Posterior vena cava (tissue), 2 donors: ENCODE measurements around the gene NUP93. TPM values are rescaled to one million over a fixed set of nuclear protein-coding genes. Genes with fewer than 3 reads are reported as not detected.
"Not testable (repeated sequence)": the region's sequence is repeated elsewhere in the genome, so short reads cannot be mapped to it uniquely, and the experiment has no call there.

Source experiments
- DNase-seq: peaks from one replicate; pipeline ENCODE4 v3.0.0-alpha.2; 2020; ENCODE audit warnings: low spot score
- intact Hi-C, 2 donors: fragments of 100-400 bp; cut with DNase I; formaldehyde crosslinking; loops; one replicate each; pipeline versions ENCODE4 v1.14.1 to v1.14.2; 2022 to 2023
- total RNA-seq, 2 donors: library from RNA; stranded (reverse); fragmentation: NEBNext Ultra II Directional; extraction: Animal tissue kit (Norgen Biotek cat#: 25700); gene quantifications; one replicate each; pipeline ENCODE4 v1.2.1, GENCODE V29; 2021
- donor health status: DM: yes; HTN: yes; CAD: no.
- donor health status: DM: yes; HTN: yes; CAD: no.

Gene NUP93
- total RNA-seq, 2 donors from 2014 or later, result 42.8 to 54.7 TPM

DNA sequence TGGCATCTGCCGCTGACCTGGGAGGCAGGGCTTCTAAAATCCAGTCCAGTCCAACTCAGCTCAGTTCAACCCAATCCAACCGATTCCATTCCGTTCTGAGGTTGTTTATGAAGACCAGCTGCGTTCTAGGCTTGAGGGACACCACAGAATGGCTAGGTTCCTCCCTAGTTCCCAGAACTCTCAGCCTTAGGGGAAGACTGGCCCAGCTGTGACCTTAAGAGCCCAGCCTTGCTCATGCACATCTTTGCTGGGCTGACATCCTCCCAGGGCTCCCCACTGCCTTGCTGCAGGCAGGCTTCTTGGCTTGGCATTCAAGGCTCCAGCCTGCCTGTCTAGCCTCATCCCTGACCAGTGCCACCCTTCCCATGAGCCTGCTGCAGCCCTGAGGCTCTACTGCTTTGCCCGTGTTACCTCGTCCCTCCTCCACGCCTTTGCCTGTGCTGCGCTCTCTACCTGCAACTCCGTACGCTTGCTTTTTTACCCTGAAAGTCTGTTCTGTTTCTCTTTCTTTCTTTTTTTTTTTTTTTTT lies 143.0 kb downstream of the NUP93 start:
- intact Hi-C loops, result loop anchor here in 1 of 2 donors (10.0 kb wide), 1 partner anchor 82 kb away; no protein-coding TSS in a partner anchor
- DNase-seq, result no peak

DNA sequence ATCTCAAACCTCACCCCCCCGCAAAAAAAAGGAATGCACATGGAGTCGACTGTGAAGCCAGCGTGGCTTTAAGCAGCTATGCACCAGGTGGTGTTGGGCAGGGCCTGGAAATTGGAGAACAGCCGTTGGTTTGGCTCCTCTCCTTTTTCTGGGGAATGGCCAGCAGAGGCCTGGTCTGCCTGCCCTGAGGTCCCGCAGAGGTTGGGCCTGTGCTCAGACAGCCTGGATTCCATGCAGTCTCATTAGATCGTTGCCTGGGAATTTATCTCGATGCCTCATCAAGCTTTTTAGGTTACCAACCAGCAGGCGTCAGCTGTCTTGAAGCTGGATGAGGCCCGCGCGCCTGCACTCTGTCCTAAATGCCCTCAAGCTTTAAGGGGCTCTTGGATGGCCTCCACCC lies 144.9 kb downstream of the NUP93 start:
- DNase-seq, result no peak
- intact Hi-C loops, result loop anchor here in 1 of 2 donors (10.0 kb wide), 1 partner anchor 80 kb away; no protein-coding TSS in a partner anchor

DNA sequence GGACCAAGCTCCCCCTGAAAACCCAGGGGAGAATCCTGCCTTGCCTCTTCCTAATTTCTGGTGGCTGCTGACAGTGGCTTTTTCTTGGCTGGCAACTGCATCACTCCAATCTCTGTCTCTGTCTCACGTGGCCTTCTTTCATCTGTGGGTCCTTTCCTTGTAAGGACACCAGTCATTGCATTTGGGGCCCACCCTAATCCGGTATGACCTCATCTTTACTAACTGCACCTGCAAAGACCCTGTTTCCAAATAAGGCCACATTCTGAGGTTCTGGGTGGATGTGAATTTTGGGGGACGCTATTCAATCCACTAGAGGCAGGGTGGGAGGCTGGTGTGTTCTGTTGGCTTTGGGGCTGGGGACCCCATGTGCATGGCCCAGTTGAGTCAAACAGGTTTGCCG lies 146.1 kb downstream of the NUP93 start:
- DNase-seq, result no peak
- intact Hi-C loops, result loop anchor here in 1 of 2 donors (10.0 kb wide), 1 partner anchor 79 kb away; no protein-coding TSS in a partner anchor

DNA sequence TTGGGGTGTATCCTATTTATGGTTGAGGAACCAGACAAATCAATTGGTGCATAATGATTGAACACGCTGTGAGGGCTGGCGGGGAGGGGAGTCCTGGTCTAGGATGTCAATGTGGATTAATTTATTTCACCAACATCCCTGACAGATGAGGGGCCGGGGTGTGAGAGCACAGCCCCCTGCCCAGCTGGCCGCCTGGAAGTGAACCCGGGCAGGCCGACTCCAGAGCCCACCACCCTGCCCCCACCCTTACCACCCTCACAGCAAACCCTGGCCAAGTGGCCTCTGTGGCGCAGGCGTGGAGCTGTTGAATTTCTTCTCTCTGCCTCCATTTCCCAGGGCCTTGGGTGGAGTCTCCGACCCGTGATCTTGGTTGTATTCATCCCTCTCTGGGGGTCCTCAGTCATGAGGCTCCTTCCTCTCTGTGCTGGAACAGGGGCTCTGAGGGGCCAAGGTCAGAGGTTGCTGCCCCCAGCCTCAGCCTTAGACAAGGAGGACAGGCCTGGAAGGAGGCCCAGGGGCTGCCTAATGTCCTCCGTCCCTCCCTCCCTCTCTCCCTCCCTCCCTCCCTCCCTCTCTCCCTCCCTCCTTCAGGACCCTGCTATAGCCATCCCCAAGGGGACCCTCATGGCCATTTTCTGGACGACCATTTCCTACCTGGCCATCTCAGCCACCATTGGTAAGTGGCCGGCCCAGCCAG lies 147.7 kb downstream of the NUP93 start:
- DNase-seq, result no peak
- intact Hi-C loops, result loop anchor here in 1 of 2 donors (10.0 kb wide), 1 partner anchor 77 kb away; no protein-coding TSS in a partner anchor

DNA sequence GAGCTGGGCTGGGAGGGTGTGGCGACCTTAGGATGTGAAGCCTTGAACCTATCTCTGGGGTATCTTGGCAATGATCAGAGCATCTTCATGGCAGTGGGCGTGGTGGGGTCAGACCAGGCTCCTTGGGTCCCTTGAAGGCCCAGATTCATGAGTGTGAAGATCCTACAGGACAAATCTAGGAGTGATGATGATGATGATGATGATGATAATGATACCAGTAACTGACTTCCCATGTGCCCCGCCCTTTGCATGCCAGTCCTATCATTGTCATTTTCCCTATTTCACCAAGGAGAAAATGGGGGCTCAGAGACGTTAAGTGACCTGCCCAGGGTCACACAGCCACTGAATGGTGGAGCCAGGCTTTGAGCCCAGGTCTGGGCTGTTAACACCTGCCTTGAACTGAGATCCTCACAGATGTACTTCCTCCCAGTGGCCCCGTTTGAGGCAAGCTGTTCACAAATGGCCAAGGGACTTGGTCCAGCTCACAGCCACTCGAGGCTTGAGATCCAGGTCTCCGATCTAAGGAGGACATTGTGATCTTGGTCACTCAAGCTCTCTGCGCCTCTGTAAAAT lies 148.4 kb downstream of the NUP93 start:
- DNase-seq, result no peak
- intact Hi-C loops, result loop anchor here in 1 of 2 donors (10.0 kb wide), 1 partner anchor 76 kb away; no protein-coding TSS in a partner anchor

DNA sequence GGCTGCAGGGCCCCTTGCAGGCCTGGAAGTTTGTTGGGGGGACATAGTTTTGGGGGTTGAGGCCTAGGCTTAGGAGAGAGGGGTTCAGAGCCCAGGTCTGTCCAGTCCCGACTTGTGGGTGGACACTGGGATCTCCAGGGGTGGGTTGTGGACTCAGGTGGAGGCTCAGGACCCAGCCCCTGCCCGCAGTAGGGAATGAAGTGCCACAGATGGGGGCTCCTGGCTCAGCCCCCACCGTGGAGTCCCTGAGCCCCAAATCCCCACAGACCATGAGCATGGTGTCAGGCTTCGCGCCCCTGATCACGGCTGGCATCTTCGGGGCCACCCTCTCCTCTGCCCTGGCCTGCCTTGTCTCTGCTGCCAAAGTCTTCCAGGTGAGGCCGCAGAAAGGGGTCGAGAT lies 149.3 kb downstream of the NUP93 start:
- intact Hi-C loops, result loop anchor here in 1 of 2 donors (10.0 kb wide), 1 partner anchor 76 kb away; no protein-coding TSS in a partner anchor
- no peak for DNase-seq

DNA sequence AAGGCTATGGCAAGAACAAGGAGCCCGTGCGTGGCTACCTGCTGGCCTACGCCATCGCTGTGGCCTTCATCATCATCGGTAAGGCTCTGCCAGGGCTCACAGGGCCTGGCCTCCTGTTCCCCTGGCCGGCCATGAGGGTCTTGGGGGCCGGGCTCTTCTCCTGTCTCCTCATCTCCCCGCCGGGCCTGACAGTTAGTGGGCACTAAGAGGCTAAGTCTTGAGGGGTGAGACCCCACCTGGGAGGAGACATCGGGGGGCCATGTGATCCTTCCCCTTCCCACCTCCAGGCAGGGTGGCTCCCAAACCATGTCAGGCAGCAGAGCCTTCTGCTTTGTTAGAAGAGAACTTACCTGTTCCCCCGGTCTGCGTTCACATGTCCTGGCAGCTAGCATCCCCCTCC lies 150.2 kb downstream of the NUP93 start:
- intact Hi-C loops, result no loop called here

DNA sequence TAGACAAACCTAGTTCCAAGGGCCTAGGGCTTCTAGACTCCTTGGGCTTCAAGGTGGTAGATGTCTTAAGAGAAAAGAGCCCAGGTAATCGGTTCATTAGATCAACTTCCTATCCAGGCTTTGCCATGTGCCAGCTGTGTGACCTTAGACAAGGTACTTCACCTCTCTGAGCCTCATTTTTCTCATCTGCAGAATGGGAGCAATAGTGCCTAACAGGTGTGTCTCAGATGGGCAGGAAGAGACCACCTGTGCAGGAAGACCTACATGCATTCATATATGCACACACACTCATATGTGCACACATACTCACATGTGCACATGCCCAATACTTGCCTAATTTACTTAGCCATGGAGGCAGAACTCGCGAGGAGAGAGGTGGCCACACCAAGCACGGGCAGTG lies 150.8 kb downstream of the NUP93 start:
- intact Hi-C loops, result no loop called here
- DNase-seq, result no peak

More for the DNA sequence above, 150.2 kb downstream of the NUP93 start:
- DNase-seq, result no peak

DNA sequence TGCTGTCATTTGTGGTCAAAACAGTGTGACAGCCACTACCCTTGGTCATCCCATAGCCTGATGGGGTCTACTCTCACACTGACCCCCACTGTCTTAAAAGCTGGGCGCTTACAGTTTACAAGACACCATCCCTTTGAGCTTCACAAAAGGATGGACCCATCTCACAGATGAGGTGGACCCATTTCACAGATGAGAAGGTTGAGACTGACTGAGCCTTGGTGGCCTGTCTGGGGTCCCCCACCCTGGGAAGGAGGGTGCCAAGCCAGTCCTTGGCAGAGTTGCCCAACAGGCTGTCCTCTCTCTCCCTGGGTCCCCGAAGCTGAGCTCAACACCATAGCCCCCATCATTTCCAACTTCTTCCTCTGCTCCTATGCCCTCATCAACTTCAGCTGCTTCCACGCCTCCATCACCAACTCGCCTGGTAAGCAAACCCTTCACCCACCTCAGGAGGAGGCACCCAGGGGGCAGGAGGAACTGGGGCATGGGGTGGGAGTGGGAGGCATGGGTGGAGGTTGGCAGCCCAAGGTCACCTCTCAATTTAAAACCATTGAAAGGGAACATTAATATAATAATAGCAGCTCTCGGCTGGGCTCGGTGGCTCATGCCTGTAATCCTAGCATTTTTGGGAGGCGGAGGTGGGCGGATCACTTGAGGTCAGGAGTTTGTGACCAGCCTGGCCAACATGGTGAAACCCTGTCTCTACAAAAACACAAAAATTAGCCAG lies 152.3 kb downstream of the NUP93 start:
- DNase-seq, result no peak
- intact Hi-C loops, result no loop called here

DNA sequence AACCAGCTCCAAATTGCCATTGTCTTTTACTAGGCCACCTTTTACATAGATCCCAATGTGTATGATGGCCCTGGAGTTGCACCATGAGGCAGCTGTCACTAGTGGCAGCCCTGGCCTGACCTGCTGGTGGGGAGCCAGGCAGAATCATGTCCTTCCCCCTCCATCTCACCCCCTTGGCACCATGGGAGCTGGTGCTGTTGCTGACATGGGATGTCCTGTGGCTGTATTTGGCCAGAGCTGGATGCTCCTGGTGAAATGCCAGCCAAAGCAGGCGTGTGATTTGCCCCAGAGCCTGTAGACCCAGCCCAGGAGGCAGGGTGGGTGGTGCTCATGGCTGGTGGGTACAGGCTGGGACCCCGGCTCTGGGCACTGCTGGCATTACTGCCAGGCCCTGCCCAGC lies 153.7 kb downstream of the NUP93 start:
- DNase-seq, result no peak
- intact Hi-C loops, result no loop called here

DNA sequence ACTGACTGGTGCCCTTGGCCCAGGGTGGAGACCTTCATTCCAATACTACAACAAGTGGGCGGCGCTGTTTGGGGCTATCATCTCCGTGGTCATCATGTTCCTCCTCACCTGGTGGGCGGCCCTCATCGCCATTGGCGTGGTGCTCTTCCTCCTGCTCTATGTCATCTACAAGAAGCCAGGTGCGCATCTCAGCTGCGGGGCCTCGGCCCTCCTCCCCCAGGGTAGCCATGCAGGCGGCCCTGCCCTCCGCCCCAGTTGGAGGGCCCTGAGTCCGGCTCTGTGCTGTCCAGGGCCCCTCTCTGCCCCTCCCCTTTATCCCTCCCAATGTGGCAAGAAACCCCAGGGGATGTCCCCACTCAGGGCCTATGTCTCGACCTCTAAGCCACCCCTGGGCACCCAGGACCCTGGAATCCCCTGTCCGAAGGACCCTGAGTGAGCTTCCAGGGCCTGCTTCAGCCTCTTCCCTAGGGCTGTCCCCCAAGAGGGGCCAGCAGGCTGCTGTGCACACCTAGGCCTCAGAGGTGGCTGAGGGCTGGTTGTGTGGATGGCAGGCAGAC lies 154.2 kb downstream of the NUP93 start:
- intact Hi-C loops, result no loop called here
- DNase-seq, result no peak

DNA sequence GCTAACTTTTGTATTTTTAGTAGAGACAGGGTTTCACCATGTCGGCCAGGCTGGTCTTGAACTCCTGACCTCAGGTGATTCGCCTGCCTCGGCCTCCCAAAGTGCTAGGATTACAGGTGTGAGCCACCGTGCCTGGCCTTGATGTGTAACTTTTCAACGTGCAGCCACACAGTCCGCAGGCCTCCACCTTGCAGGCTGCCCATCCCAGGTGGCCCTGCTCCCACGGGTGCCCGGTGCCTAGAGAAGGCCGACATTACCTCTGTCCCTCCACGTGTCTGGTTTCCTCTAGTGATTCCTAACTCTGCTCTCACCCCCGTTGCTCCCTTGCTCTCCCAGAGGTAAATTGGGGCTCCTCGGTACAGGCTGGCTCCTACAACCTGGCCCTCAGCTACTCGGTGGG lies 155.0 kb downstream of the NUP93 start:
- DNase-seq, intact Hi-C loops: not testable (repeated sequence)

DNA sequence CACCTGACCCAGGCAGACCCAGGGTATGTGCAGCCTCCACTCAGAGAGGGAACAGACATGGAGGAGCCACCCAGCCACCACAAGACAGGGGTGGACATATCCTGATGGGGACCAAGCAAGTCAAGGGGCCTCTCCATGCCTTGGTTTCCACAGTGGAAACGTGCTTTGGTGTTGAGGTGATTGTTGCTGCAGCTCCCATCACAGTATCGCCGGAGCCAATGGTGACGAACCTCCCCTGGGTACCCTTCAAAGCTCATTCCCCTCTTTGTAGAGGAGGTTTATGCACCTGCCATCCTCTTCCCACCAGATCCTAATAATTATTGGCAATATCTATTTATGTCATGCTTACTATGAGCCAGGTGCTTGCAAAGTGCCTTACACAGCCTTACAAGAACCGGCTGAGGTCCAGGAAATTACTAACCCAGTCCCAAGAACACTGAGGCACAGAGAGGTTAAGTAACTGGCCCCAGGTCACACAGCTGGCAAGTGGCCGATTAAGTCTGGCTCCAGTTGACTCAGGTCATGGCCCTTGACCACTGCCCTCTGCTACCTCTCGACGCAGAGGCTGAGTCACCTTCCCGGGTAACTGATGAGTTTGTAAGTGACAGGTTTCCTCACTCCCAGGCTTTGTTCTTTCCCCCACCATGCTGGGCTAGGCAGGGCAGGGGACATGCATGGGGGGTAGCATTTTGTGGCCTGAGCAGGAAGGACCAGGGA lies 155.7 kb downstream of the NUP93 start:
- DNase-seq, result no peak
- intact Hi-C loops, result no loop called here

DNA sequence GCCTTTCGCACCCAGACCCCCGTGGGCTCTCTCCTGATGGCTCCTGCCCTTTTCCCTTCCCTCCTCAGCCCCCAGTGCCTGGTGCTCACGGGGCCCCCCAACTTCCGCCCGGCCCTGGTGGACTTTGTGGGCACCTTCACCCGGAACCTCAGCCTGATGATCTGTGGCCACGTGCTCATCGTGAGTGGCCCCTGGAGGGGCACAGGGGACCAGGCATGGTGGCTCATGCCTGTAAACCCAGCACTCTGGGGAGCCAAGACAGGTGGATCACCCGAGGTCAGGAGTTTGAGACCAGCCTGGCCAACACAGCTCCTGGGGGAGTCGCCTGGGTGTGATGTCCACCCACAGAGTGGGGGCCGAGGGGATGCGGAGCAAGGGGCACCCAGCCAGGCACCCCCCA lies 156.4 kb downstream of the NUP93 start:
- intact Hi-C loops, result no loop called here
- no peak for DNase-seq

DNA sequence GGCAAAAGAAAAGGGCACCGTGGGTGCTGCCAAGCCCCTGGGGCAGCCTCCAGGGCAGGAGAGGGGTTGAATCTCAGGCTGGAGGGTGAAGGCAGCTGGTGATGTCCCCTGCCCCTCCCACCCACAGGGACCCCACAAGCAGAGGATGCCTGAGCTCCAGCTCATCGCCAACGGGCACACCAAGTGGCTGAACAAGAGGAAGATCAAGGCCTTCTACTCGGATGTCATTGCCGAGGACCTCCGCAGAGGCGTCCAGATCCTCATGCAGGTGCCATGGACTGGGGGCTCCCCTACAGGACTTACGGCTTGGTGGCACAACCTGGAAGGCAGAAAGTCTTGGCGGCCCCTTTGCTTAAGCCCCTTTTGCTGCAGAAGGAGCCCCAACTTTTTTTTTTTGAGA lies 156.9 kb downstream of the NUP93 start:
- DNase-seq, result no peak
- intact Hi-C loops, result no loop called here

DNA sequence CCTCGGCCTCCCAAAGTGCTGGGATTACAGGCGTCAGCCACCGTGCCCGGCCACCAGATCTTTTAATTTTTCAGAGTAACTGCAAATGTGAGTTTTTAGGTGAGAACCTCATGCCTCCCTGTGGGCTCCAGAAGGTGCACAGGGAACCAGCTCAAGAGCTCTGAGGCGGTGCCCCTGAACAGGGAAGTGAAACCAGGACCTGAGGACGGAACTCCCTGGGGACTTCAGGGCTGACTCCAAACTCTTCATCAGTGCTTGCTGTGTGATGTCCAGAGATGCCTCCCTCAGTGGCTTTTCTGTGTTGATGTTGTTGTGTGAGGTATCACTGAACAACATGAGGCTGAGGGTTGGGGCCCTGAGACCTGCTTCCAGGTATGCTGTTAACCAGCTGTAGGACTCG lies 158.9 kb downstream of the NUP93 start:
- intact Hi-C loops, result no loop called here

DNA sequence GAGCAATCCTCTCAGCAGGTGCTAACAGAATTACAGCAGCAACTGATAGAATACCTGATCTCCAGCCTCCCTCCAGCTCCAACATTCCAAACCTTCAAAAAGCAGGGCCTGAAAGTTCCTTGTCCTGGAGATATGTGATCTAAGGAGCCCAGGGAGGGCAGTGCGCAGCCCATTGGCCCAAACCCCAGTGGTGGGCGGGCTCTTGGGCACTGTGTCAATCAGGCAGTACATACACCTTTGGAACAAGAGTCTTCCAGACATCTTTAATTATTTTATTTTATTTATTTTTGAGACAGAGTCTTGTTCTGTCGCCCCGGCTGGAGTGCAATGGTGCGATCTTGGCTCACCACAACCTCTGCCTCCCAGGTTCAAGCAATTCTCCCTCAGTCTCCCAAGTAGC lies 159.3 kb downstream of the NUP93 start:
- intact Hi-C loops, result no loop called here
- DNase-seq, result no peak

More for the DNA sequence above, 158.9 kb downstream of the NUP93 start:
- no peak for DNase-seq

DNA sequence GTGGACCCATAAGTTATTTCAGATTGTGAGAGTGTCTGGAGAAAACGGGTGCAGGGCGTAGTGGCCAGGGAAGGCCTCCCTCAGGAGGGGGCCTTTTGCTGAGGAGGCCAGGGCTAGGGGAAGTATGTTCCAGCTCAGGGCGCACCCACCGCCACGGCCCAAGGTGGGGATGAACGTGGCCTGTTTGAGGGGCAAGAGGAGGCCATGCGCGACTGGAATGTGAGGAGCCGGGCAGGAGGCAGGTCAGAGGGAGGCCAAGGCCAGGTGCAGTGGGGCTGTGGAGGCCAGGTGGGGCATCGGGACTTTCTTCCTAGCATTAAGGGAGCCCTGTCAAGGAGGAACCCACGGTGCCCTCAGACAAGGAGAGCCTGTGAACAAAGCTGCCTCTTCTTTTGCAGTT lies 161.8 kb downstream of the NUP93 start:
- intact Hi-C loops, result no loop called here
- DNase-seq, result no peak

DNA sequence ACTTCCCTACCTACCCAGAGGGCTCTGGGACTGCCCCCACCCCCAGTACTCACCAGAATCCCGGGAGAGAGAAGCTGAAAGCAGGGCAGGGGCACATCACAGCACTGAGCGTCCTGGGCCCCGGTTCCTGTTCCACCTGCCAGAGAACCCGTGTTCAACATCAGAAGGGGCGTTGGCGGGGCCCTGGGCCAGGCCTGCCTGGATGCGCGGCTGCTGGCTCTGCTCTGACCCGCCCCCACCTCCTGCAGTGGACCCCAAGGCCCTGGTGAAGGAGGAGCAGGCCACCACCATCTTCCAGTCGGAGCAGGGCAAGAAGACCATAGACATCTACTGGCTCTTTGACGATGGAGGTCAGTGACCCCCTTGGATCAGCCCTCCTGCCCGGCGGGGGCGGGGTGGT lies 162.8 kb downstream of the NUP93 start:
- no peak for DNase-seq
- intact Hi-C loops, result no loop called here
